COR-L47 (cell line): ENCODE data around the gene CSNK1D.

Experiments
- DNase-seq: peaks from one replicate; lab custom pipeline; 2025; lab: John Stamatoyannopoulos, UW

Gene CSNK1D

GRCh38 chr17:82228278-82228841, 45.1 kb downstream of the CSNK1D start:
- DNase-seq, result no peak

- DNase-seq, result no peak
Observed at GRCh38 chr17:82227629-82228277, 45.7 kb downstream of the CSNK1D start.

GRCh38 chr17:82226809-82227628, 46.5 kb downstream of the CSNK1D start:
- no peak for DNase-seq

- no peak for DNase-seq
Observed at GRCh38 chr17:82226146-82226808, 47.2 kb downstream of the CSNK1D start.

GRCh38 chr17:82225368-82226029, 48.0 kb downstream of the CSNK1D start:
- DNase-seq, result no peak

- DNase-seq, result no peak
Observed at GRCh38 chr17:82224666-82225065, 48.8 kb downstream of the CSNK1D start.

- DNase-seq, result no peak
Observed at GRCh38 chr17:82223517-82223916, 50.0 kb downstream of the CSNK1D start.

- no peak for DNase-seq
Observed at GRCh38 chr17:82222816-82223215, 50.7 kb downstream of the CSNK1D start.

GRCh38 chr17:82221341-82221902, 52.1 kb downstream of the CSNK1D start:
- DNase-seq, result no peak

GRCh38 chr17:82219753-82220709, 53.5 kb downstream of the CSNK1D start:
- DNase-seq, result no peak

- no peak for DNase-seq
Observed at GRCh38 chr17:82219083-82219482, 54.4 kb downstream of the CSNK1D start.

GRCh38 chr17:82218349-82219075, 55.0 kb downstream of the CSNK1D start:
- no peak for DNase-seq

- no peak for DNase-seq
Observed at GRCh38 chr17:82217530-82218204, 55.8 kb downstream of the CSNK1D start.

- no peak for DNase-seq
Observed at GRCh38 chr17:82217120-82217529, 56.4 kb downstream of the CSNK1D start.

- no peak for DNase-seq
Observed at GRCh38 chr17:82216301-82217119, 57.0 kb downstream of the CSNK1D start.

GRCh38 chr17:82215972-82216300, 57.6 kb downstream of the CSNK1D start:
- DNase-seq, result no peak

- DNase-seq, result no peak
Observed at GRCh38 chr17:82215095-82215971, 58.2 kb downstream of the CSNK1D start.
